Stomach (tissue), 4 donors: ENCODE data around the gene DNAJC22.

Experiments
- CTCF ChIP-seq, 7 experiments: fragments of 450-650 bp in 4 of 7; fragments of 200-600 bp in 3 of 7; sonication (generic) in 3 of 7; IDR thresholded peaks; one replicate each; pipeline ENCODE4 v1.5.1; 2016 to 2019; ENCODE audit warnings: antibody characterized with exemption in 7 of 7, control low read depth in 2 of 7, mild to moderate bottlenecking in 1 of 7
- POLR2A ChIP-seq, 4 donors: fragments of 450-650 bp; IDR thresholded peaks; one replicate each; pipeline ENCODE4 v1.6.1; 2016; ENCODE audit warnings: antibody characterized with exemption in 4 of 4, control low read depth in 2 of 4, mild to moderate bottlenecking in 1 of 4, moderate library complexity in 1 of 4

- no peak for TF ChIP-seq CTCF (IDR thresholded peaks at IDR 0.05)
- TF ChIP-seq POLR2A (IDR thresholded peaks at IDR 0.05), result no peak
Observed at GRCh38 chr12:49345051-49345824, 1.4 kb upstream of the DNAJC22 start.
